SH-SY5Y (cell line): ENCODE results near the gene SLC7A6OS.

Source experiments
- GATA2 ChIP-seq: IDR thresholded peaks from 2 replicates; pipeline ENCODE4 v1.6.1; 2011; ENCODE audit warnings: mild to moderate bottlenecking, low read depth, low read length
- GATA3 ChIP-seq: IDR thresholded peaks from 2 replicates; pipeline ENCODE4 v1.6.1; 2011; ENCODE audit warnings: low read depth, mild to moderate bottlenecking, low read length, moderate library complexity

- TF ChIP-seq GATA3 (no peak), GATA2 (no peak)
These were observed 341 bp downstream of the SLC7A6OS start for GRCh38 chr16:68310437-68310773.
